Transverse colon (tissue), 4 donors: ENCODE data around the gene HOXA3. TPM values are rescaled to one million over a fixed set of nuclear protein-coding genes. Genes with fewer than 3 reads are reported as not detected.
A peak's percentile ranks its signal among the peaks of the same experiment; 100 is the strongest.

Source experiments
- DNase-seq: peaks from one replicate; pipeline ENCODE4 v3.0.0-alpha.2; 2019
- H3K27ac ChIP-seq, 4 donors: fragments of 200-600 bp; sonication (generic); 2 replicates each; pipeline ENCODE4 v1.5.1; 2016 to 2018; ENCODE audit warnings: inconsistent platforms in 4 of 4
- H3K27me3 ChIP-seq: fragments of 200-600 bp; sonication (generic); 2 replicates; pipeline ENCODE4 v1.5.1; 2017; ENCODE audit warnings: inconsistent platforms
- H3K36me3 ChIP-seq, 4 donors: fragments of 200-600 bp; sonication (generic); 2 replicates each; pipeline ENCODE4 v1.5.1; 2017 to 2019; ENCODE audit warnings: inconsistent platforms in 4 of 4
- H3K4me1 ChIP-seq, 4 donors: fragments of 200-600 bp; sonication (generic); 2 replicates each; pipeline ENCODE4 v1.5.1; 2017 to 2020; ENCODE audit warnings: inconsistent platforms in 4 of 4
- H3K4me3 ChIP-seq, 4 donors: fragments of 200-600 bp; sonication (generic); 1 replicate in 1 of 4; 2 replicates in 3 of 4; pipeline versions ENCODE4 v1.5.1 to v1.6.1; 2017 to 2019; ENCODE audit warnings: inconsistent platforms in 4 of 4
- H3K9me3 ChIP-seq, 2 donors: fragments of 200-600 bp; sonication (generic); 2 replicates each; pipeline ENCODE4 v1.5.1; 2017 to 2019; ENCODE audit warnings: inconsistent platforms in 2 of 2
- CTCF ChIP-seq, 5 experiments: fragments of 200-600 bp in 3 of 5; fragments of 450-650 bp in 2 of 5; sonication (generic) in 3 of 5; IDR thresholded peaks; 1 replicate in 2 of 5; 2 replicates in 3 of 5; pipeline ENCODE4 v1.5.1; 2016 to 2017; ENCODE audit warnings: antibody characterized with exemption in 5 of 5, inconsistent platforms in 3 of 5, mild to moderate bottlenecking in 2 of 5, moderate library complexity in 1 of 5
- EP300 ChIP-seq: sonication (generic); formaldehyde crosslinking; IDR thresholded peaks from one replicate; pipeline ENCODE4 v1.6.1; 2017; ENCODE audit warnings: antibody characterized with exemption, low read depth
- POLR2A ChIP-seq: fragments of 450-650 bp; IDR thresholded peaks from one replicate; pipeline ENCODE4 v1.6.1; 2016; ENCODE audit warnings: antibody characterized with exemption, mild to moderate bottlenecking, moderate library complexity
- POLR2AphosphoS5 ChIP-seq, 3 donors: sonication (generic); formaldehyde crosslinking; IDR thresholded peaks; one replicate each; pipeline ENCODE4 v1.6.1; 2016; ENCODE audit warnings: antibody characterized with exemption in 3 of 3
- WGBS, 2 donors: methylation state at CpG; one replicate each; pipeline ENCODE4 v1.1.5; 2018; ENCODE audit warnings: low coverage in 1 of 2; 5-methylcytosine and 5-hydroxymethylcytosine counted together
- in situ Hi-C, 4 donors: fragments of 200-750 bp; cut with MboI; loops; one replicate each; pipeline versions ENCODE4 v1.15.0 to v1.15.1; 2017; ENCODE audit warnings: low sequenced_read_pairs in 3 of 4, low pct_ligation_motif_present in 1 of 4, low pct_unique_long_range_greater_than_20kb in 1 of 4
- intact Hi-C: fragments of 100-400 bp; cut with DNase I; formaldehyde crosslinking; loops from one replicate; pipeline ENCODE4 v1.15.1; 2023; ENCODE audit warnings: low total_unique reads
- total RNA-seq, 4 donors: library from RNA; depleted of rRNA; stranded (reverse); fragments of >200 nt; gene quantifications; one replicate each; pipeline ENCODE4 v1.1.0, GENCODE V29; 2016

HOXA3 gene
- total RNA-seq, 4 donors from 2014 or later = 14.1 to 27.3 (median 15.7) TPM

DNA sequence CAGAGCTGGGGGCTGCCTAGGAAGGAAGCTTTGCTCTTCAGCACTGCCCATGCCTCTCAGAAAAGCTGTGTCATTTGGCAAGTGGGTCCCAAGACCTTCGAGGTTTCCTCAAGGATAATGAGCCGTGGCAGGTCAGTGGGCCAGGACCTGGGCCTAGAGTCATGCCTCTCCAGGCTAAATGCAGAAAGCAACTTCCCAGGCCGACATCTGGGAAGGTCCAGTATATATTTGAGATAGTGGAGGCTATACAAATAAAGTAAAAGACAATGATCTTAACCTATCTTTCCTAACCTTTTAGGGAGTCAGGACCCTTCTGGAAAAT lies 24.1 kb upstream of the HOXA3 start:
- no peak for DNase-seq
- Histone ChIP-seq H3K4me3 (peak overlapping the region; percentile 4 to 67 (median 60)), H3K27me3 (peaks cover 36% of the 10 kb centered on the region), H3K4me1 (peaks cover 11 to 45% (median 43%) of the 10 kb centered on the region in 4 donors), H3K36me3 (no peaks in the 10 kb centered on the region), H3K9me3 (no peaks in the 10 kb centered on the region), H3K27ac (peak overlapping the region; percentile 95 to 99 (median 98))
- in situ Hi-C loops = loop anchor here in 2 of 4 donors (25.0 kb wide), 1 partner anchor 1314 kb away; no protein-coding TSS in a partner anchor
- no peak for TF ChIP-seq EP300
- TF ChIP-seq POLR2AphosphoS5 (IDR thresholded peaks at IDR 0.05) = no peak
- no peak for TF ChIP-seq POLR2A
- peak in 1 of 5 experiments; percentile 4 for TF ChIP-seq CTCF (IDR thresholded peaks at IDR 0.05)
- WGBS, 2 donors = 20 to 28% methylated on average over 1 to 3 of the region's 3 CpGs
- intact Hi-C loops = no loop called here

GRCh38 chr7:27175626-27176523 lies 23.5 kb upstream of the HOXA3 start:
- TF ChIP-seq POLR2AphosphoS5 (IDR thresholded peaks at IDR 0.05) = no peak
- peak in 1 of 5 experiments; percentile 10 for TF ChIP-seq CTCF (IDR thresholded peaks at IDR 0.05)
- peak overlapping the region; percentile 95 to 99 (median 98) for H3K27ac ChIP-seq
- H3K4me1 ChIP-seq = peaks cover 8 to 41% (median 38%) of the 10 kb centered on the region in 4 donors
- peak overlapping the region; percentile 18 to 67 (median 60) for H3K4me3 ChIP-seq
- 12 to 31% methylated on average over 13 to 35 of the region's 40 CpGs for WGBS, 2 donors
- intact Hi-C loops (no loop called here), in situ Hi-C loops (loop anchor here in 2 of 4 donors (25.0 kb wide), 1 partner anchor 1314 kb away; no protein-coding TSS in a partner anchor)
- H3K36me3 ChIP-seq = no peaks in the 10 kb centered on the region
- no peaks in the 10 kb centered on the region for H3K9me3 ChIP-seq
- H3K27me3 ChIP-seq = peaks cover 42% of the 10 kb centered on the region
- DNase-seq = peak; percentile 40

GRCh38 chr7:27174874-27175625 lies 22.7 kb upstream of the HOXA3 start:
- peak; percentile 85 for DNase-seq
- no peak for TF ChIP-seq CTCF (IDR thresholded peaks at IDR 0.05)
- peak; percentile 94 to 97 (median 95) for TF ChIP-seq POLR2AphosphoS5 (IDR thresholded peaks at IDR 0.05)
- peak; percentile 96 for TF ChIP-seq POLR2A
- no peaks in the 10 kb centered on the region for H3K36me3 ChIP-seq
- H3K27me3 ChIP-seq = peaks cover 43% of the 10 kb centered on the region
- H3K9me3 ChIP-seq = no peaks in the 10 kb centered on the region
- peak overlapping the region; percentile 95 to 99 (median 98) for H3K27ac ChIP-seq
- peak overlapping the region; percentile 18 to 67 (median 60) for H3K4me3 ChIP-seq
- in situ Hi-C loops = loop anchor here (25.0 kb wide), 3 partner anchors 813 to 1313 kb away; no protein-coding TSS in a partner anchor
- 31 to 33% methylated on average over 2 to 12 of the region's 12 CpGs for WGBS, 2 donors
- intact Hi-C loops = no loop called here
- H3K4me1 ChIP-seq = peaks cover 0 to 33% (median 30%) of the 10 kb centered on the region in 4 donors
